GM04503 (cell line): ENCODE data around the gene NUP214.

Experiments used
- DNase-seq: peaks from one replicate; pipeline ENCODE4 v3.0.0-alpha.2; 2012; ENCODE audit warnings: low read depth

The NUP214 gene

DNA sequence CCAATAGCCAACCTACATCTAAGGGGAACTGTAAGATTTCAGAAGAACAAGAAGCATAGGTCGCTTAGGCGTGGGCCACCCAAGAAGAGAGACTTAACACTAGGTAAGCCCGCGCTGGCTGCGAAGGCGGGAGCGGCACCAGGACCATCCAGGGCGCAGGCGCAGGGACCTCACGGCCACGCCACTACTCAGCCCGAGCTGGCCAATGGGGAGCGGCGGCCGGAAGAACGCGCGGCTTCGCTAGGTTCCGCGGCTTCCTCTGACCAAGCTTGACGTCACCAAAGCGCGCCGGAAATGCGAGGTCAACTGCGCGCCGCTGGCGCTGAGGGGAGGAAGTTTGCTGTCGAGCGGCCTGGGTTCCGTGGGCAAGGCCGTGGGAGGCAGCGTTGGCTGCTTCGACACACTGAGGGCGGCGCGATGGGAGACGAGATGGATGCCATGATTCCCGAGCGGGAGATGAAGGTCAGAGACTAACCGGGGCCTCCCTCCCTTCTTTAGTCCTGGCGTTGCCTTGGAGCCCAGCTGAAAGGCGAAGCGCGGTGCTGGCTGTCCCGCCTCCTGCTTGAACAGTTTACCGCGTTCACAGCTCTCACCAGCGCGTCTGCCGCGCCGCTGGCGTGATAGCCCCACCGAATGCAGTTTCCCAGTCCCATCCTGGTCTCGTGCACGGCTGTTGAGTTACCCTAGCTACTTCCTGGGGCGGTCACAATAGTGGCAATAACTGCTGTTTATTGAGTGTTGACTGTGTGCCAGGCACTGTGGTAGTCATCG, at the start of gene NUP214:
Gene NUP214, plus strand, starts transcription at position 299 of the 771 bp plus-strand sequence. Its CDS starts 119 bp downstream, at position 418.
- peak; percentile 77 for DNase-seq

DNA sequence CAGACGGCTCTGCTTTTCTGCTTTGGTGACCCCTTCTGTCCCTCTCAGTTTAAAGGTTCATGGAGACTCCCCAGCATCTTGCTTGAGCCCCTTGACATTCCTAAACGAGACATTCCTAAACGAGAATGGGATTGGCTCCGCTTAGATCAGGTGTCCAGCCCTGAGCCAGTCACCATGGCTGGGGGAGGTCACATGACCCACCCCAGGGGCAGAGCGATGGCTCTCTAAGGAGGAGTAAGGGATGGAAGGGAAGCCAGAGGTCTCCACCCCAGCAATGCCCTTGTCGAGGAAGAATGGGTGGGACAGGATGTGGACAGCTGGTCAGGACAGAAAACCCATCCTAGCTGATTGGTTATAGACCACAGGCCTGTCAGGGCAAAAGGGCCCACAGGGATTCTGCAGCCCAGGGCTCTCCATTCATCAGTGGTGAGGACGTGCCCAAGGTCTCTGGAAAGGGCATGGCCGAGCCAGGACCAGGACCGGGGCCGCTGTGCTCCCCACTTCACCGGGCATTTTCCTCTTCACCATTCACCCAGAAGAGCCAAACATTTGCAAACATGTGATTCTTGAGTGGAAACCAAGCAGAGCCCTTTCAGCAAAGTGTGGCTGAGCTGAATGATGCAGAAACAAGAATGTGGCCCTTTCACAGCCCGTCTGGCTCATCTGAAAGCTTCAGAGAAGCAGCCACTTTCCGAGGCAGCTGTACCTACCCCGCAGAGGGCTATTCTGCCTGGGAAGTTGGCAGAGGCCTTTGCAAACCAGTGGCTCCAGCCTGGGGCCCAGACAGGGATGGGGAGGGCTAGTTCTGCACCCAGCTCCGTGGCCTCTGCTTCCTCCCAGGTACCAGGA, 48.8 kb upstream of the NUP214 start:
- no peak for DNase-seq

DNA sequence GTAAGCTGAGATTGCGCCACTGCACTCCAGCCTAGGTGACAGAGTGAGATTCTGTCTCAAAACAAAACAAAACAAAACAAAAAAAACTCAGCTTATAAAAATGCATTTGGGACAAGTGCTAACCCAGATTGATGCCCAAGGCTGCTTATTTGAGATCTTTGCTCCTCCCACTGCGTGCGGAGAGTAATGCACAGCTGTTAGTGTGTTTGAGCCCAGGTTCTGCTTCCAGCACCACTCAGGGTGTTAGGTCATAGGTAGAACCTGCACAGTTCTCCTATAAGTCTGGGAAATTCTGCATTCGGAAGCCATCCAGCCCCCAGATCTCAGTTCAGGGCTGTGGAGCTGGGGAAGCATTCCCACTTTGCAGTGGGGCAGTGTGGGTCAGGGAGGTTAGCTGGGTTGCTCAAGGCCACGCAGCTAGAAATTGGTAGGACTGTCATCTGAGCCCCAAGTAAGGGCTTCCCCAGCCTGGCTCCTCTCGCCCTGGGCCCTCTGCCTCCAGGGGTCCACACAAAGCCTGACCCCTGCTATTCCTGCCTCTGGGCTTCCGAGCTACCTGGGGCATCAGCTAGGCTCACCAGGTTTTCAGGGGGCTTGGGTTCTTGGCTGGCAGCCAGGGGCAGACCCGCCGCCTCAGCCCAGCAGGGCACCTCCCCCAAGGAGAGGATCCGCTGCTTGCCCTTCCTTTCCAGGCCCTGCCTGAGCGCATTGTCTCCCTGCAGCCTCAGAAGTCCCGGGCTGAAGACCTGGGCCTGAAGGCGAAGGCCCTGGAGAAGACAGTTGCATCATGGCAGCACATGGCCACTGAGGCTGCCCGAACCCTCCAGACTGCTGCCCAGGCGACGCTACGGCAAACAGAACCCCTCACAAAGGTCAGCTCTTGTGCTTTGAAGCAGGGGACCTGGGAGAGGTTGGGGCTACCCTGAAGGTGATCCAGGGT, 46.7 kb upstream of the NUP214 start:
- DNase-seq: no peak

- no peak for DNase-seq
Observed at GRCh38 chr9:131080589-131080988, 44.8 kb upstream of the NUP214 start.

- no peak for DNase-seq
Observed at GRCh38 chr9:131081868-131082267, 43.5 kb upstream of the NUP214 start.

GRCh38 chr9:131082774-131083512, 42.4 kb upstream of the NUP214 start:
- DNase-seq: no peak

DNA sequence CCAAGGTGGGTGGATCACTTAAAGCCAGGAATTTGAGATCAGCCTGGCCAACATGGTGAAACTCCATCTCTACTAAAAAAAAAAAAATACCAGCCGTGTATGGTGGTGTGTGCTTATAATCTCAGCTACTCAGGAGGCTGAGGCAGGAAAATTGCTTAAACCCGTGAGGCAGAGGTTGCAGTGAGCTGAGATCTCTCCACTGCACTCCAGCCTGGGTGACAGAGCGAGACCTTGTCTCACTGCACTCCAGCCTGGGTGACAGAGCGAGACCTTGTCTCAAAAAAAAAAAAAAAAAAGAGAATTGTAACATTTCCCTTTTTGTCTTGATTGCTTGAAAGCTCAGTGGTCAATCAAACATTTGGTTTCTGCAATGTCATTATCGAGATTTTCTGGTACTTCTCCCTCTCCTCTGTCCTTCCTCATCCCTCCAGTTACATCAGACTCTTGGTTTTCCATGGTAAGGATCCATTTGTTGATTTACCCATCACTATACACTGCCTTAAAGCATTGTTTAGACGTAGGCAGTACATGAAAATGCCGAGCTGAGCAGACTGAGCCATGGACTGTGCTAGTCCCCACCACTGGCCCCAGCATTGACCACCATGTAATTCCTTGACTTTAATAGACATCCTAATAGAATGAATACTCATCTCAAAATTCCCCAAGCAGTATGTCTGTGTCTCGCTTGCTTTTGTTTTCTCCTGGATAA, 40.6 kb upstream of the NUP214 start:
- DNase-seq: no peak

GRCh38 chr9:131085370-131086122, 39.8 kb upstream of the NUP214 start:
- DNase-seq: no peak

DNA sequence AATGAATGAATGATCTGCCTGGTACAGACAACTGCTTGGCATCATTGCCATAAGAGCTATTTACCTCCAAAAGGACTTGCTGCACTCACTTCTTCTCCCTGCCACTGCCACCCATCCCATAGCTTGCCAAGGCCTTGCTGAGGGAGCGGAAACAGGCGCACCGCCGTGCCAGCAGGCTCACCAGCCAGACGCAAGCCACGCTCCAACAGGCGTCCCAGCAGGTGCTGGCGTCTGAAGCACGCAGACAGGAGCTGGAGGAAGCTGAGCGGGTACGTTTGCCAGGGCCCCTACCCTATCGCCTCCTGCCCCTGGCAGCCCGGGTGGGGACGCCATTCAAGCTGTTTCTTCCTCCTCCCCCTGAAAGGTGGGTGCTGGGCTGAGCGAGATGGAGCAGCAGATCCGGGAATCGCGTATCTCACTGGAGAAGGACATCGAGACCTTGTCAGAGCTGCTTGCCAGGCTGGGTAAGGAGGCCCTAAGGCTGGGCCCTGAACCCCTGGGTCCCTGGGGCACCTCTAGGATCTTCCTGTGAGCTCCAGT, 38.0 kb upstream of the NUP214 start:
- DNase-seq: no peak

DNA sequence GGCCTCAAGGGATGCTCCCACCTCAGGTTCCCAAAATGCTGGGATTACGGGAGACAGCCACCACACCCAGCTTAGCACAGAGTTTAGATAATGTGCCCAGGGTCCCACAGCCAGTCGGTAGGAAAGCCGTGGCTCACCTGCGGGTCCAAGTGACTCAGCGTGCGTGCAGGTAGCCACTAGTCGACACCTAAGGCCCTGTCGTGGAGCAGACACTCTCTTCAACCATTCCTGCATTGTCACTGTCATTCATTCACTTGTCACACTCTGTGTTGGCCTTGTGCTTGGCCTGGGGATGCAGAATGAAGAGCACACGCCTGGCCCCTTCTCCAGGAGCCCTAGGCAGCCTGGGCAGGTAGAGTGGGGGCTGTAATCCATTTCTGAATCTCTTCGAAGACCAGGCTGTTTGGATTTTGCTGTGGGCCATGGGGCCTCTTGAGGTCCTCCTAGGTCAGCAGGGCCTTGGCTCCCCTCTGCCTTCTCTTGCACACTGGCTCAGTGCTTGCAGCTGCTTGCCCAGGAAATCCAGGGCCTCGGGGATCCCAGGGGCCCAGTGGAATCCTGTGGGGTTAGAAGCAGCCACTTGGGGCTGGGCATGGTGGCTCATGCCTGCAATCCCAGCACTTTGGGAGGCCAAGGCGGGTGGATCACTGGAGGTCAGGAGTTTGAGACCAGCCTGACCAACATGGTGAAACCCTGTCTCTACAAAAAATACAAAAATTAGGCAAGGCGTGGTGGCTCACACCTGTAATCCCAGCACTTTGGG, 35.2 kb upstream of the NUP214 start:
- no peak for DNase-seq

GRCh38 chr9:131091352-131091992, 33.9 kb upstream of the NUP214 start:
- no peak for DNase-seq

- no peak for DNase-seq
Observed at GRCh38 chr9:131092030-131092429, 33.4 kb upstream of the NUP214 start.

DNA sequence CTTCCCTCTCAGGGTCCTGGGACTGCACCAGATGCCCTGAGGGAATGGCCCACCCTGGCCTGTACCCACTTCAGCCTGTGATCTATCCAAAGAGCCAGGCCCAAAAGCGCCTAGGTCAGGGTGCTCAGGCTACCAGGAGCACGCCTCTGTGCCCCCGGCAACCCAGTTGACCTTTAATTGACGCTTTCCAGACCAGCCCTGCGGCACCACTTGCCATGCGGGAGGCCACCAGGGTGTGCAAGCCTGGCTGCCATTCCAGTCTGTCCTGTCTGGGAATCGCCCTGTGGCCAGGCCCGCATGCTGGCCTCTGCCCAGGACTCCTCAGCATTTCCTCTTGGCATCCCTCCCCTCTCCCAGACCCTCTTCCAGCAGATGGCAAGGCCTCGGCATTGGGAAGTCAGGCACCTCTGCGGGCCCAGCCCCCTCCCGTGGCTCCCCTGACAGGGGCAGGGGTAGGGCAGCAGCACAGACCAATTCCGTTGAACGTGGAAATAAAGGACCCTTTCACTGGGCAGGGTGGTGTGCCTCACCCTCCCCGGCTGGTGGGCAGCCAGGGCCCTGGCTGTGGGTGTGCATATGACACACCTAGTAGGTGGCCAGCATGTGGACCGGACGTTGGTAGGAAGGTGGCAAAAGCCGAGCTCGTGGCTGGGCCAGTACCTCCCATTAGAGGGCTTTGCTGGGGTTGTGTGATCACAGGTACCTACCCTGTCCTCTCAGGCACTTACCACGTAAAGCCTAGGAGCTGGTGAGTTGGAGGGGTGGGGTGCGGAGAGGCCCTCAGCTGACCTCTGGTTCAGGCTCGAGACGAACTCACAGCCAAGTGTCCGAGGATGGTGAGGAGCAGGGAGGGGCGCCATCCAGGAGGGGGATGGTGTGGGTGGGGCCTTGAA, 32.6 kb upstream of the NUP214 start:
- DNase-seq: no peak

DNA sequence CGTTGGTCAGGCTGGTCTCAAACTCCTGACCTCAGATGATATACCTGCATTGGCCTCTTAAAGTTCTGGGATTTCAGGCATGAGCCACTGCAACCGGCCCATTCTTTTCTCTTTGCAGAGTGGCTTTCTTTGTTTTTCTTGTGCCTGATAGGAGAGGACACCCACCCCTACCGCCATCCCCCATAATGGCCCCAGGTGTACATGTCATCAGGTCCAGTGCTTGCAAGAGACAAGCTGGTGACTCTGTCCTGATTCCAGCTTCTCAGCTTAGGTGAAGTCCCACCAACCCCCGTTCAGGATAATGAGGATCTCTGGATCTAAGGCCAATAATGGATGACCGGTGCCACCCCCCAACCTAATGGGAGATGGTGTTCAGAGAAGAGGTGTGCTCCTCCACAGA, 31.4 kb upstream of the NUP214 start:
- no peak for DNase-seq

DNA sequence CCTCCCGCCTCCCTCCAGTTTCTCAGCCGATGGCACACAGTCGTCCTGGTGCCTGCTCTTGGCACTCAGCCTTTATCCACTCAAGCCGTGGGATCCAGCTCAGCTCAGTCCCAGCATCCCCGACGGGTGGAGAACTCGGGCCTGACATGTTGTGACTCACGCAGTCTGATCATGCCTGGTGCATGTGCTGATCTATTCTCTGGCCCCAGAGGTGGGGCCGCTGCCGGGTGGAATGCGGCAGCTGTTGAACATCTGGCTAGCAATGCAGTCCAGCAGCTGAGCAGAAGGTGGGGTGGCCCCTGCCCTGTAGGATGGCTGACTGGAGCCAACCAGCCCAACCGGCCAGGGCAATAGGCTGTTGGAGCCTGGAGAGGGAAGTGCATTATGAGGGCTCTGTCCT, 30.8 kb upstream of the NUP214 start:
- peak; percentile 7 for DNase-seq

DNA sequence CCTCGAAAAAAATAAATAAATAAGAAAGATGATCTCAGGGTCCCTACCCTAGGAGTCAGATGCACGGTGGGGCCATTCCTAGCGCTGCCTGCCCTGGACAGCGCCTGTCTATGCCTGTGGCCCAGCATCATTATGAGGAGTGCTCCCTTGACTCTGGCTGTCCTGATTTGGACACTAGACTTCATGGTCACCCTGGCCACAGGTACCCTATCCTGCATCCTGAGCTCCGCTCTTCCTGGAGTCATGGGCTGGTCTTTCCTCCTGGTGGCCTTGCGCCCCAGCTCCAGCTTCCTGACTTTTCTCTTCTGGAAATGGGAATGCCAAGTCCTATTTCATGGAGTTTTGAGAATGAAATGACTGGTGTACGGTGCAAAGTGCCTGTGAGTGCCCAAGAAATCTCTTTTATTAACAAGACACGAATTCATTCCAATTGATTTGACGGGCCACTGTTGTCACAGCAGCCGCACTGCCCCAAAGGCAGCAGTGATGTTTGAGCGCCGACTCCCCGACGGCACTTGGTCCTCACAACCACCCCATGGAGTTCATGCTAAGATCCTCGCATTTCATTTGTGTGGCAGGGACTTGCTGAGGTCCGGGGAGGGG, 29.6 kb upstream of the NUP214 start:
- no peak for DNase-seq
